CD4-positive, alpha-beta memory T cell (primary cell): ENCODE results near the gene VWC2. TPM values are rescaled to one million over a fixed set of nuclear protein-coding genes. Genes with fewer than 3 reads are reported as not detected.

Experiments used
- CTCF ChIA-PET: fragments of 350-600 bp; sonication (Branson Sonifier 250); formaldehyde crosslinking; loops from one replicate; lab custom pipeline; 2021; ENCODE audit warnings: inconsistent platforms; ENCODE audit not compliant: partially characterized antibody; lab: Charles Lee
- POLR2A ChIA-PET: fragments of 350-600 bp; sonication (Branson Sonifier 250); formaldehyde crosslinking; loops from one replicate; lab custom pipeline; 2021; ENCODE audit not compliant: partially characterized antibody; lab: Charles Lee
- DNase-seq, 5 donors: peaks; one replicate each; pipeline versions ENCODE4 v3.0.0 to v3.0.0-alpha.2; 2020 to 2022; ENCODE audit warnings: mixed read lengths in 1 of 5
- H3K27ac ChIP-seq: one replicate; pipeline ENCODE4 v1.7.0; 2013; ENCODE audit warnings: low read depth, low read length
- H3K27me3 ChIP-seq: 2 replicates; pipeline ENCODE4 v1.7.0; 2013; ENCODE audit warnings: mild to moderate bottlenecking, low read length, moderate library complexity; ENCODE audit not compliant: insufficient read depth
- H3K36me3 ChIP-seq: 2 replicates; pipeline ENCODE4 v1.7.0; 2013; ENCODE audit warnings: mild to moderate bottlenecking, low read length, moderate library complexity; ENCODE audit not compliant: insufficient read depth
- H3K4me1 ChIP-seq: 2 replicates; pipeline ENCODE4 v1.7.0; 2013; ENCODE audit warnings: mild to moderate bottlenecking, low read length, moderate library complexity; ENCODE audit not compliant: insufficient read depth
- H3K4me3 ChIP-seq, 2 donors: one replicate each; pipeline ENCODE4 v1.7.0; 2013; ENCODE audit warnings: low read length in 2 of 2, mild to moderate bottlenecking in 1 of 2
- H3K9me3 ChIP-seq, 2 donors: one replicate each; pipeline ENCODE4 v1.7.0; 2013; ENCODE audit warnings: low read length in 2 of 2, control low read depth in 1 of 2; ENCODE audit not compliant: control insufficient read depth in 1 of 2
- H3K27ac Mint-ChIP-seq, 7 donors: one replicate each; pipeline ENCODE4 v1.8.0; 2020 to 2021; ENCODE audit warnings: mixed read lengths in 7 of 7, mild to moderate bottlenecking in 6 of 7, inconsistent platforms in 3 of 7, moderate library complexity in 3 of 7
- H3K27me3 Mint-ChIP-seq, 2 donors: one replicate each; pipeline ENCODE4 v1.8.0; 2020 to 2021; ENCODE audit warnings: mixed read lengths in 2 of 2
- H3K36me3 Mint-ChIP-seq, 2 donors: one replicate each; pipeline ENCODE4 v1.8.0; 2020 to 2021; ENCODE audit warnings: mixed read lengths in 2 of 2, inconsistent platforms in 1 of 2, mild to moderate bottlenecking in 1 of 2
- H3K4me1 Mint-ChIP-seq, 4 donors: one replicate each; pipeline ENCODE4 v1.8.0; 2020 to 2021; ENCODE audit warnings: mixed read lengths in 4 of 4, mild to moderate bottlenecking in 1 of 4
- H3K4me3 Mint-ChIP-seq, 8 donors: one replicate each; pipeline ENCODE4 v1.8.0; 2020 to 2021; ENCODE audit warnings: mixed read lengths in 8 of 8, mild to moderate bottlenecking in 7 of 8, moderate library complexity in 6 of 8, inconsistent platforms in 3 of 8
- H3K9me3 Mint-ChIP-seq, 8 donors: one replicate each; pipeline ENCODE4 v1.8.0; 2020 to 2021; ENCODE audit warnings: mixed read lengths in 8 of 8, mild to moderate bottlenecking in 5 of 8, inconsistent platforms in 3 of 8, moderate library complexity in 1 of 8
- intact Hi-C: fragments of 100-400 bp; cut with micrococcal nuclease; formaldehyde crosslinking; loops from one replicate; pipeline ENCODE4 v1.15.1; 2023
- polyA plus RNA-seq, 2 donors: library from polyadenylated mRNA; unstranded; fragments of 300-500 nt; fragmentation: Illumina TruSeq; gene quantifications; one replicate each; pipeline ENCODE4 v1.2.3, GENCODE V29; 2021
- total RNA-seq, 2 experiments: library from RNA; stranded (reverse); gene quantifications; one replicate each; pipeline ENCODE4 v1.2.3, GENCODE V29; 2021

Gene VWC2
- total and polyA plus RNA-seq, 4 experiments from 2014 or later, result not detected

- H3K9me3 Mint-ChIP-seq, result peaks cover 0 to 7% (median 2%) of the 10 kb centered on the region in 8 donors
- no peak overlapping the region for H3K27ac Mint-ChIP-seq
- peaks cover 0 to 5% of the 10 kb centered on the region in 2 donors for H3K36me3 Mint-ChIP-seq
- ChIA-PET POLR2A (no interaction called here), CTCF (no interaction called here)
- DNase-seq, result no peak
- intact Hi-C loops, result no loop called here
- Histone ChIP-seq H3K9me3 (no peaks in the 10 kb centered on the region), H3K4me1 (no peaks in the 10 kb centered on the region), H3K36me3 (no peaks in the 10 kb centered on the region), H3K27ac (no peak overlapping the region), H3K27me3 (no peaks in the 10 kb centered on the region), H3K4me3 (no peak overlapping the region)
- peaks cover 35 to 38% of the 10 kb centered on the region in 2 donors for H3K27me3 Mint-ChIP-seq
- peaks cover 6 to 14% (median 6%) of the 10 kb centered on the region in 4 donors for H3K4me1 Mint-ChIP-seq
- peak overlapping the region in 1 of 8 donors; percentile 57 for H3K4me3 Mint-ChIP-seq
Observed at GRCh38 chr7:49774459-49775064, 1.1 kb downstream of the VWC2 start.

- POLR2A ChIA-PET, result no interaction called here
- no peak overlapping the region for H3K4me3 ChIP-seq
- H3K27me3 Mint-ChIP-seq, result peaks cover 36 to 41% of the 10 kb centered on the region in 2 donors
- no peaks in the 10 kb centered on the region for H3K27me3 ChIP-seq
- H3K4me1 ChIP-seq, result no peaks in the 10 kb centered on the region
- DNase-seq, result no peak
- H3K36me3 Mint-ChIP-seq, result peaks cover 0 to 5% of the 10 kb centered on the region in 2 donors
- no peaks in the 10 kb centered on the region for H3K9me3 ChIP-seq
- H3K27ac Mint-ChIP-seq, result no peak overlapping the region
- CTCF ChIA-PET, result no interaction called here
- peaks cover 0 to 4% (median 1%) of the 10 kb centered on the region in 8 donors for H3K9me3 Mint-ChIP-seq
- peaks cover 6 to 14% (median 6%) of the 10 kb centered on the region in 4 donors for H3K4me1 Mint-ChIP-seq
- intact Hi-C loops, result no loop called here
- peak overlapping the region in 1 of 8 donors; percentile 57 for H3K4me3 Mint-ChIP-seq
- H3K27ac ChIP-seq, result no peak overlapping the region
- no peaks in the 10 kb centered on the region for H3K36me3 ChIP-seq
Observed at GRCh38 chr7:49775065-49775948, 1.9 kb downstream of the VWC2 start.

GRCh38 chr7:49775949-49776443, 2.6 kb downstream of the VWC2 start:
- peaks cover 0 to 5% of the 10 kb centered on the region in 2 donors for H3K36me3 Mint-ChIP-seq
- no peak for DNase-seq
- ChIA-PET POLR2A (no interaction called here), CTCF (no interaction called here)
- peaks cover 33 to 39% of the 10 kb centered on the region in 2 donors for H3K27me3 Mint-ChIP-seq
- no peaks in the 10 kb centered on the region for H3K4me1 ChIP-seq
- no peaks in the 10 kb centered on the region for H3K9me3 ChIP-seq
- no peak overlapping the region for H3K27ac Mint-ChIP-seq
- peaks cover 6 to 14% (median 6%) of the 10 kb centered on the region in 4 donors for H3K4me1 Mint-ChIP-seq
- peaks cover 0 to 4% (median under 1%) of the 10 kb centered on the region in 8 donors for H3K9me3 Mint-ChIP-seq
- H3K27ac ChIP-seq, result no peak overlapping the region
- intact Hi-C loops, result no loop called here
- H3K4me3 ChIP-seq, result no peak overlapping the region
- H3K27me3 ChIP-seq, result no peaks in the 10 kb centered on the region
- peak overlapping the region in 1 of 8 donors; percentile 26 for H3K4me3 Mint-ChIP-seq
- no peaks in the 10 kb centered on the region for H3K36me3 ChIP-seq

- H3K27me3 Mint-ChIP-seq, result peaks cover 30 to 31% of the 10 kb centered on the region in 2 donors
- H3K9me3 ChIP-seq, result no peaks in the 10 kb centered on the region
Observed at GRCh38 chr7:49776994-49777393, 3.6 kb downstream of the VWC2 start.

GRCh38 chr7:49778731-49779270, 5.4 kb downstream of the VWC2 start:
- intact Hi-C loops, result no loop called here
- Mint-ChIP-seq H3K36me3 (no peaks in the 10 kb centered on the region), H3K4me1 (peaks cover 0 to 3% (median 0%) of the 10 kb centered on the region in 4 donors), H3K27me3 (peaks cover 23 to 26% of the 10 kb centered on the region in 2 donors), H3K4me3 (peak overlapping the region in 1 of 8 donors; percentile 19), H3K27ac (no peak overlapping the region), H3K9me3 (peaks cover 0 to 2% (median 0%) of the 10 kb centered on the region in 8 donors)
- H3K4me3 ChIP-seq, result no peak overlapping the region
- H3K27me3 ChIP-seq, result no peaks in the 10 kb centered on the region
- ChIA-PET POLR2A (no interaction called here), CTCF (no interaction called here)
- no peaks in the 10 kb centered on the region for H3K4me1 ChIP-seq
- DNase-seq, result no peak
- no peaks in the 10 kb centered on the region for H3K36me3 ChIP-seq
- no peak overlapping the region for H3K27ac ChIP-seq
- H3K9me3 ChIP-seq, result no peaks in the 10 kb centered on the region

More at GRCh38 chr7:49776994-49777393, 3.6 kb downstream of the VWC2 start:
- H3K4me1 Mint-ChIP-seq, result peaks cover 5 to 14% (median 6%) of the 10 kb centered on the region in 4 donors
- Histone ChIP-seq H3K4me3 (no peak overlapping the region), H3K27me3 (no peaks in the 10 kb centered on the region), H3K36me3 (no peaks in the 10 kb centered on the region), H3K4me1 (no peaks in the 10 kb centered on the region), H3K27ac (no peak overlapping the region)
- H3K9me3 Mint-ChIP-seq, result peaks cover 0 to 4% (median 0%) of the 10 kb centered on the region in 8 donors
- POLR2A ChIA-PET, result no interaction called here
- no peak overlapping the region for H3K4me3 Mint-ChIP-seq
- DNase-seq, result no peak
- intact Hi-C loops, result no loop called here
- CTCF ChIA-PET, result no interaction called here
- H3K36me3 Mint-ChIP-seq, result peaks cover 0 to 5% of the 10 kb centered on the region in 2 donors
- no peak overlapping the region for H3K27ac Mint-ChIP-seq

- peaks cover 18 to 22% of the 10 kb centered on the region in 2 donors for H3K27me3 Mint-ChIP-seq
- Histone ChIP-seq H3K27me3 (no peaks in the 10 kb centered on the region), H3K4me3 (no peak overlapping the region), H3K36me3 (no peaks in the 10 kb centered on the region), H3K27ac (no peak overlapping the region), H3K4me1 (no peaks in the 10 kb centered on the region), H3K9me3 (no peaks in the 10 kb centered on the region)
- H3K27ac Mint-ChIP-seq, result no peak overlapping the region
- POLR2A ChIA-PET, result no interaction called here
- H3K4me1 Mint-ChIP-seq, result no peaks in the 10 kb centered on the region
- H3K9me3 Mint-ChIP-seq, result peaks cover 0 to 3% (median 0%) of the 10 kb centered on the region in 8 donors
- intact Hi-C loops, result no loop called here
- DNase-seq, result no peak
- no peak overlapping the region for H3K4me3 Mint-ChIP-seq
- H3K36me3 Mint-ChIP-seq, result no peaks in the 10 kb centered on the region
- CTCF ChIA-PET, result no interaction called here
Observed at GRCh38 chr7:49780953-49781352, 7.5 kb downstream of the VWC2 start.

- no peaks in the 10 kb centered on the region for H3K36me3 Mint-ChIP-seq
- Histone ChIP-seq H3K36me3 (no peaks in the 10 kb centered on the region), H3K4me1 (no peaks in the 10 kb centered on the region), H3K27ac (no peak overlapping the region), H3K27me3 (no peaks in the 10 kb centered on the region), H3K4me3 (no peak overlapping the region), H3K9me3 (no peaks in the 10 kb centered on the region)
- intact Hi-C loops, result no loop called here
- ChIA-PET POLR2A (no interaction called here), CTCF (no interaction called here)
- H3K27me3 Mint-ChIP-seq, result peaks cover 12 to 14% of the 10 kb centered on the region in 2 donors
- no peak for DNase-seq
- peaks cover 0 to 4% (median 0%) of the 10 kb centered on the region in 8 donors for H3K9me3 Mint-ChIP-seq
- H3K4me3 Mint-ChIP-seq, result no peak overlapping the region
- no peak overlapping the region for H3K27ac Mint-ChIP-seq
- H3K4me1 Mint-ChIP-seq, result no peaks in the 10 kb centered on the region
Observed at GRCh38 chr7:49781996-49782395, 8.6 kb downstream of the VWC2 start.
